ENCODE data around the gene CIPC. TPM values are rescaled to one million over a fixed set of nuclear protein-coding genes. Genes with fewer than 3 reads are reported as not detected.

The CIPC gene
- polyA plus RNA-seq, 1 donor from 2014 or later = 36.7 TPM

DNA sequence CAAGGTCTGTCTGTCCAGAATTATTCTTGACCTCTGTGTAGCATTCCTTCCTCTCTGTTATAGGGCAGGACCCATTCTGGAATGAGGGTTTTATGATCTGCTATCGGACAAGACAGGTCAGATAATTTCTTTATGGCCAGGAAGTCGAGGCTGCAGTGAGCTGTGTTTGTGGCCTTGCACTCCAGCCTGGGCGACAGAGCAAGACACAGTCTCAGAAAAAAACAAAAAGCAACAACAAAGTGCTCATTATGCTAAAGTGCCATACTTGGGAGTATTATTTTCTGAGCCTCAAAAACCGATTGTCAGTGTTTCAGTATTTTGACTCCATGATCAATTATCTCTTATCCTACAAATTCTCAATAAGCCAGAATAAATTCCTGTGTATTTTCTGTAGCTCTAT is 4.1 kb downstream of the CIPC start:
- no peak overlapping the region for H3K27ac ChIP-seq (ENCODE audit: low read length)
- TF ChIP-seq MXI1 (conservative IDR thresholded peaks at IDR 0.05; ENCODE audit: poor library complexity, severe bottlenecking) = no peak
- TF ChIP-seq, protein P1, sequence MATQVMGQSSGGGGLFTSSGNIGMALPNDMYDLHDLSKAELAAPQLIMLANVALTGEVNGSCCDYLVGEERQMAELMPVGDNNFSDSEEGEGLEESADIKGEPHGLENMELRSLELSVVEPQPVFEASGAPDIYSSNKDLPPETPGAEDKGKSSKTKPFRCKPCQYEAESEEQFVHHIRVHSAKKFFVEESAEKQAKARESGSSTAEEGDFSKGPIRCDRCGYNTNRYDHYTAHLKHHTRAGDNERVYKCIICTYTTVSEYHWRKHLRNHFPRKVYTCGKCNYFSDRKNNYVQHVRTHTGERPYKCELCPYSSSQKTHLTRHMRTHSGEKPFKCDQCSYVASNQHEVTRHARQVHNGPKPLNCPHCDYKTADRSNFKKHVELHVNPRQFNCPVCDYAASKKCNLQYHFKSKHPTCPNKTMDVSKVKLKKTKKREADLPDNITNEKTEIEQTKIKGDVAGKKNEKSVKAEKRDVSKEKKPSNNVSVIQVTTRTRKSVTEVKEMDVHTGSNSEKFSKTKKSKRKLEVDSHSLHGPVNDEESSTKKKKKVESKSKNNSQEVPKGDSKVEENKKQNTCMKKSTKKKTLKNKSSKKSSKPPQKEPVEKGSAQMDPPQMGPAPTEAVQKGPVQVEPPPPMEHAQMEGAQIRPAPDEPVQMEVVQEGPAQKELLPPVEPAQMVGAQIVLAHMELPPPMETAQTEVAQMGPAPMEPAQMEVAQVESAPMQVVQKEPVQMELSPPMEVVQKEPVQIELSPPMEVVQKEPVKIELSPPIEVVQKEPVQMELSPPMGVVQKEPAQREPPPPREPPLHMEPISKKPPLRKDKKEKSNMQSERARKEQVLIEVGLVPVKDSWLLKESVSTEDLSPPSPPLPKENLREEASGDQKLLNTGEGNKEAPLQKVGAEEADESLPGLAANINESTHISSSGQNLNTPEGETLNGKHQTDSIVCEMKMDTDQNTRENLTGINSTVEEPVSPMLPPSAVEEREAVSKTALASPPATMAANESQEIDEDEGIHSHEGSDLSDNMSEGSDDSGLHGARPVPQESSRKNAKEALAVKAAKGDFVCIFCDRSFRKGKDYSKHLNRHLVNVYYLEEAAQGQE (IDR thresholded peaks at IDR 0.05; ENCODE audit: borderline replicate concordance) = no peak
- no peak for TF ChIP-seq RAD21 (conservative IDR thresholded peaks at IDR 0.05)
- no peak for TF ChIP-seq SMC3 (conservative IDR thresholded peaks at IDR 0.05; ENCODE audit: poor library complexity)
- TF ChIP-seq, protein P2, sequence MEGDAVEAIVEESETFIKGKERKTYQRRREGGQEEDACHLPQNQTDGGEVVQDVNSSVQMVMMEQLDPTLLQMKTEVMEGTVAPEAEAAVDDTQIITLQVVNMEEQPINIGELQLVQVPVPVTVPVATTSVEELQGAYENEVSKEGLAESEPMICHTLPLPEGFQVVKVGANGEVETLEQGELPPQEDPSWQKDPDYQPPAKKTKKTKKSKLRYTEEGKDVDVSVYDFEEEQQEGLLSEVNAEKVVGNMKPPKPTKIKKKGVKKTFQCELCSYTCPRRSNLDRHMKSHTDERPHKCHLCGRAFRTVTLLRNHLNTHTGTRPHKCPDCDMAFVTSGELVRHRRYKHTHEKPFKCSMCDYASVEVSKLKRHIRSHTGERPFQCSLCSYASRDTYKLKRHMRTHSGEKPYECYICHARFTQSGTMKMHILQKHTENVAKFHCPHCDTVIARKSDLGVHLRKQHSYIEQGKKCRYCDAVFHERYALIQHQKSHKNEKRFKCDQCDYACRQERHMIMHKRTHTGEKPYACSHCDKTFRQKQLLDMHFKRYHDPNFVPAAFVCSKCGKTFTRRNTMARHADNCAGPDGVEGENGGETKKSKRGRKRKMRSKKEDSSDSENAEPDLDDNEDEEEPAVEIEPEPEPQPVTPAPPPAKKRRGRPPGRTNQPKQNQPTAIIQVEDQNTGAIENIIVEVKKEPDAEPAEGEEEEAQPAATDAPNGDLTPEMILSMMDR (IDR thresholded peaks at IDR 0.05; ENCODE audit: poor library complexity, severe bottlenecking) = no peak
- no peak for TF ChIP-seq EZH2 (IDR thresholded peaks at IDR 0.05; ENCODE audit: borderline replicate concordance, insufficient read depth, low read length, poor library complexity, severe bottlenecking)
- TF ChIP-seq POLR2AphosphoS5 (IDR thresholded peaks at IDR 0.05) = no peak
- TF ChIP-seq EP300 (conservative IDR thresholded peaks at IDR 0.05; ENCODE audit: poor library complexity, severe bottlenecking) = no peak
- no peak for TF ChIP-seq TAF1 (IDR thresholded peaks at IDR 0.05; ENCODE audit: low read depth)
- no peak overlapping the region for H2AFZ ChIP-seq (ENCODE audit: low read depth, low read length)
- H3K9me3 ChIP-seq (ENCODE audit: low read length) = no peaks in the 10 kb centered on the region
- H3K9me2 ChIP-seq (ENCODE audit: insufficient read depth, low read length) = no peaks in the 10 kb centered on the region
- no peaks in the 10 kb centered on the region for H3K36me3 ChIP-seq (ENCODE audit: insufficient read depth, low read length)
- H3F3A ChIP-seq (ENCODE audit: insufficient read depth, low read length, poor library complexity, severe bottlenecking) = no peaks in the 10 kb centered on the region
- peaks cover 32% of the 10 kb centered on the region for H3K79me2 ChIP-seq (replicated peaks; ENCODE audit: insufficient read depth, low read length)
- H4K20me1 ChIP-seq (ENCODE audit: insufficient read depth) = no peaks in the 10 kb centered on the region
- H3K4me3 ChIP-seq (ENCODE audit: low read length) = no peak overlapping the region
- no peaks in the 10 kb centered on the region for H3K27me3 ChIP-seq (ENCODE audit: insufficient read depth, low read depth, low read length)
- H3K9ac ChIP-seq (ENCODE audit: low read length) = no peak overlapping the region
- no peak overlapping the region for H3K4me2 ChIP-seq (ENCODE audit: low read length)

GRCh38 chr14:77103475-77103874 is 5.4 kb downstream of the CIPC start:
- no peak overlapping the region for H3K9ac ChIP-seq (ENCODE audit: low read length)
- no peaks in the 10 kb centered on the region for H3K27me3 ChIP-seq (ENCODE audit: insufficient read depth, low read depth, low read length)
- H3K4me3 ChIP-seq (ENCODE audit: low read length) = no peak overlapping the region
- peaks cover 29% of the 10 kb centered on the region for H3K79me2 ChIP-seq (replicated peaks; ENCODE audit: insufficient read depth, low read length)
- H3K4me2 ChIP-seq (ENCODE audit: low read length) = no peak overlapping the region
- H2AFZ ChIP-seq (ENCODE audit: low read depth, low read length) = no peak overlapping the region
- TF ChIP-seq EP300 (conservative IDR thresholded peaks at IDR 0.05; ENCODE audit: poor library complexity, severe bottlenecking) = no peak
- no peak for TF ChIP-seq POLR2AphosphoS5 (IDR thresholded peaks at IDR 0.05)
- TF ChIP-seq EZH2 (IDR thresholded peaks at IDR 0.05; ENCODE audit: borderline replicate concordance, insufficient read depth, low read length, poor library complexity, severe bottlenecking) = no peak
- TF ChIP-seq TAF1 (IDR thresholded peaks at IDR 0.05; ENCODE audit: low read depth) = no peak
- TF ChIP-seq, protein P1 (IDR thresholded peaks at IDR 0.05; ENCODE audit: borderline replicate concordance) = no peak
- TF ChIP-seq, protein P2 (IDR thresholded peaks at IDR 0.05; ENCODE audit: poor library complexity, severe bottlenecking) = no peak
- TF ChIP-seq SMC3 (conservative IDR thresholded peaks at IDR 0.05; ENCODE audit: poor library complexity) = no peak
- no peak for TF ChIP-seq MXI1 (conservative IDR thresholded peaks at IDR 0.05; ENCODE audit: poor library complexity, severe bottlenecking)
- no peak for TF ChIP-seq RAD21 (conservative IDR thresholded peaks at IDR 0.05)
- H4K20me1 ChIP-seq (ENCODE audit: insufficient read depth) = no peaks in the 10 kb centered on the region
- H3K9me3 ChIP-seq (ENCODE audit: low read length) = no peaks in the 10 kb centered on the region
- no peaks in the 10 kb centered on the region for H3K9me2 ChIP-seq (ENCODE audit: insufficient read depth, low read length)
- H3K36me3 ChIP-seq (ENCODE audit: insufficient read depth, low read length) = no peaks in the 10 kb centered on the region
- no peak overlapping the region for H3K27ac ChIP-seq (ENCODE audit: low read length)
- no peaks in the 10 kb centered on the region for H3F3A ChIP-seq (ENCODE audit: insufficient read depth, low read length, poor library complexity, severe bottlenecking)

Measured in neural cell (in vitro differentiated cells).